NCI-H82 treated with DMSO at 0.1 percent for 48 hours (cell line): ENCODE data around the gene DNAH3.
"Not testable (repeated sequence)": the region's sequence is repeated elsewhere in the genome, so short reads cannot be mapped to it uniquely, and the experiment has no call there.

Experiments
- DNase-seq: peaks from one replicate; lab custom pipeline; 2025; ENCODE audit not compliant: unreplicated experiment; lab: John Stamatoyannopoulos, UW

The DNAH3 gene

DNA sequence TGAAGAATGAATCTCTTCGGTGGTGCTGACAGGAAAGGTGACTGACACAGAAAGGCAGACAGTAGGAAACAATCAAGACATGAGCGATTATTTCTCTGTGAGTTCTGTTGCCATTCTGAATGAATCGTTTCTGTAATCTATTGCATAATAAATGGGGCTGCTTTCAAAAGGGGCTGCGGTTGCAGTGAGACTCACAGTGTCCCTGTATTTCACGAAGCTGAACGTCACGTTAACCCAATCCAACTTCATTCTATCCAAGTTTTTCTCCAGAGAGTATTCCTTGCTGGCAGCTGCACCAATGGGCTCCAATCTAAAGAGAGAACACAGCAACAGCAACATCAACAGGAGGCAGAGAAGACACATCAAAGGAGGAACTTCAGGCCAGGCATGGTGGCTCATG is 75.4 kb downstream of the DNAH3 start:
- no peak for DNase-seq

DNA sequence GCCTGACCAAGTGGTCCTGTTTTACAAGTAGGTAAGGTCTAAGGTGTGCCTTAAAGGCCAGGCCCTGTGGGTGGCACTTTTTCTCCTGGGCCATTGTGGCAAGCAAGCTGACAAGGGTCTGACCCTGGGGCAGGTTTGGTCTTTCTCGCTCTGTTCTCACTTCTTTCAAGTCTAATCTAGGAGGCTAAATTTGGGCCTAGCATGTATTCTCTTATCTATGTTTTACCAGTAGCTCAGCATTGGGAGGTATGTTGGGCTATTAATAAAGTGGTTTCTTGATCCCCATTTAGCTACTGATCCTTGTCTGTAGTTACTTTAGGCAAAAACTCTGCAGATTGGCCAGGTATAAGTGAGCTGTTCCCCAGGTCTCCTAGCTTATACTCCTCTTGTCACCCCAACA is 77.7 kb downstream of the DNAH3 start:
- DNase-seq = no peak

DNA sequence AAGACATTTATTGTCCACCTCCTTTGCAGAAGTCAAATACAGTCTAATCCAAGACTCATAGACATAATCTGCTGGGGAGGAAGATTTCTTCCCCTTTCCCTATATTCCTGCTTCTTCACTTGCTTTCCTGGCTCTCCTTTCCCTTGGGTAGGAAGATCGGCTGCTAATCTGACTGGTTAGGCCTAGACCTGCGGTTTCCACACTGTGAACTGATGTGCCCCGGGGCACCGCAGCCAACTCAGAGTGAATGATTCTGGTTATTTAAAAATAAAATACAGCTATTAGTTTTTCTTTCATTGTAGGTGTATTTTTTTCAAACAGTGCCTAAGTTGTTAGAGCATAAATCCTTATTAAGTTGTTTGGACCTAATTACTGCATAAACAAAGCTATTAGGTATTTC is 78.9 kb downstream of the DNAH3 start:
- no peak for DNase-seq

DNA sequence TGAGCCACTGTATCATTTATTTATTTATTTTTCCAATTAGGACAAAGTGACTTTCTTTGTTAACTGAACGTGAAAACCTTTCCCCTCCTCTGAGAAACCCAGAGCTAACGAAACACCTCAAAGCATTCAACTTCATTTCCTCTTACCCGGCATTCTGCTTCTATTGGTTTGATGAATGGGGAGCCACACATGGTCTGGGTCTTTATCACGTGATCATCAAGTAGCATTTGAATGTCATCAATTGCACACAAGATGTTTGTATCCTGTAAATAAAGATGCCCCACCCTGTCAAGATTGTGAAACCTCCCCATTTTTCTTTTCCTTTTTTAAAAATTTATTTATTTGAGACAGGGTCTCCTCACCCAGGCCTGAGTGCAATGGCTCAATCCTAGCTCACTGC is 80.1 kb downstream of the DNAH3 start:
- DNase-seq = no peak

DNA sequence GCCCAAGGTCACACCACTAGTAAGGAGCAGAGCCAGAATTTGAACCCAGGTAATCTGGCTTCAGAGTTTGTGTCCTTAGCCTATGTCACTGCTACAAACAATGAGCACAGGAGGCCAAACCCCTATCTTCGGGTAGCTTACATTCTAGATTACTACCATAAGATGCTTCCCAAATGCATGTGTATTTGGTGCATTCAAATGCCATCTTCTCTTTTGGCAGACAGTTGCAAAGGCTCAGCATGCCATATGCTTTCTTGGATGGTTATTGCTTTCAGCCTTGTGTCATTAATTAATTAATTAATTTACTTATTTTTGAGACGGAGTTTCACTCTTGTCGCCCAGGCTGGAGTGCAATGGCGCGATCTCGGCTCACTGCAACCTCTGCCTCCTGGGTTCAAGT is 80.7 kb downstream of the DNAH3 start:
- no peak for DNase-seq

DNA sequence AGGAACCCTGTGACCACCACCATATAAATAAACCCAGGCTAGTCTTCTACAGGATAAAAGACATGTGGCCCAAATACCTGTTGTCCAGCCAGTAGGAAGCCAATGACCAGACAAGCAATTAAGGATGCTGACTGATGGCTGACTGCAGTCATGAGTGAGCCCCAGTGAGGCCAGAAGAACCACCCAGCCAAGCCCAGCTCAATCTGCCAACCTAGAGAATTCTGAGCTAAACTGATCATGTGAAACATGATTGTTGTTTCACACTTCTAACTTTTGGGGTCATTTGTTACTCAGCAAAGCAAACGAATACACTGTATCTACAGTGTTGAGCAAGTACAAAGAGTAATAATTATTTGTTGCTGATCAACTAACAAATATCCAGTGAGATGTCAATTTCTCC is 86.4 kb downstream of the DNAH3 start:
- DNase-seq = no peak

DNA sequence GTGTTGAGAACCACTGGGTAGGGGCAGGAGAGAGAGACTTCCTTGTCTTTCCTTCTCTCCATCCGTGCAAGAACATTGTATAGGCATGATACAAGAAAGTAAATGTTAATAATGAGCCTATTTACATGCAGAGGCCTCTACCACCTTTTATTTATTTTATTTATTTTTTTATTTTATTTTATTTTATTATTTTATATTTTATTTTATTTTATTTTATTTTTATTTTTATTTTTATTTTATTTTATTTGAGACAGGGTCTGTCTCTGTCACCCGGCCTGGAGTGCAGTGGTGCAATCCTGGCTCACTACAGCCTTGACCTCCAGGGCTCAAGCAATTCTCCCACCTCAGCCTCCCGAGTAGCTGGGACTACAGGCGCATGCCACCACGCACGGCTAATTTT is 87.3 kb downstream of the DNAH3 start:
- DNase-seq = not testable (repeated sequence)

DNA sequence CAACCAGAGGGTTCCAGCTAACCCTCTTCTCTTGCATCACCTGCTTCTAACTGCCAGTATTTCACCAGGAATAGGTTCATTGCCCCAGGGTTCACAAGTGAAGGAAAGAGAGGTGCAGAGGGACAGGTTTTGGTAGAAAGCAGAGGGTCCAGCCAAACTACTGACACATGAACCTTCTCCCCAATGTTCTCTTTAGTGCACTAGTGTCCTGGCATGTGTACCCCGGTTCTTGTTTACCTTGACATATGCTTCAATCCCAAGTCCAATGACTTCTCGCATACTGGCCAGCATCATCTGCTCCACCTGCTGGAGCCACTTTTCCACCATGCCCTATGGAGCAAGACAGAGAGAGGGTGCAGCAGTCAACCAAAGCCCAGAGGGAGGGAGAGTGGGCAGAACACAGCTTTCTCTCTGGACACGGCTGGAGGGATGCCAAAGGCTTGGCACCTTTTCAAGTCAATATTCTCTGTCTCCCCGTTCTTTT is 90.6 kb downstream of the DNAH3 start:
- DNase-seq = no peak

DNA sequence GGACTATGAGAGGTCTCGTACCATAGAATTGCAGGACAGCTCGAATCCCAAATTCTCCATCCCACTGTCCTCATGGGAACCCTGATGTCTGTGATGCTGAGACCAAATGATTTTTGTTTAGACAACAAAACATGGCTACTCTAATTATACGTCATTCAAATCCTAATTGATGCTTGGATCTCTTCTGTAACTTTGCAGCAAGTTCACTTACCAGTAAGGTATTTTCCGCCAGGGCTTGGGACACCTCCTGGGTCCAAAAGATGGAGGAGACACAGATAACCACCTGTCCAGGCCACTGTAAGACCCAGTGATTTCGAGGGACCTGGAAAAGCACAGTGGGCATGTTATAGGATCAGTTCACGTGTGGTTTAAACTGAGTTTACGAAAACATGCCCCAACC is 92.8 kb downstream of the DNAH3 start:
- DNase-seq = no peak

DNA sequence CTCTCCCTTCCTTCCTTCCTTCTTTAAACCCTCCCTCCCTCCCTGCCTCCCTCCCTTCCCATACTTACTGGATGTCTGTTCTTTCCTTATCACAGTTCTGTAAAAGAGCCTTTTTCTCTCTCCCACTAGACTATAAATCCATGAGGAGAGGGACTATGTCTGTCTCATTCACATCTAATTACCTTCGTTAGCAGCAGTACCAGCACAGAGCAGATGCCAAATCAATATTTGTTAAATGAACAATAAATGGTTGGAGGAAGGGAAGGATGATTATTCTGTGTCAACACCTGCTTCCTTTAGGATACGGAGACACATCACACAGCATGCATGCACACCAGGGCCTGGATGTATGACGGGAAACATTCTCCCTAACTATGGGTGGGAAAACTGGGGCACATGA is 94.2 kb downstream of the DNAH3 start:
- no peak for DNase-seq

DNA sequence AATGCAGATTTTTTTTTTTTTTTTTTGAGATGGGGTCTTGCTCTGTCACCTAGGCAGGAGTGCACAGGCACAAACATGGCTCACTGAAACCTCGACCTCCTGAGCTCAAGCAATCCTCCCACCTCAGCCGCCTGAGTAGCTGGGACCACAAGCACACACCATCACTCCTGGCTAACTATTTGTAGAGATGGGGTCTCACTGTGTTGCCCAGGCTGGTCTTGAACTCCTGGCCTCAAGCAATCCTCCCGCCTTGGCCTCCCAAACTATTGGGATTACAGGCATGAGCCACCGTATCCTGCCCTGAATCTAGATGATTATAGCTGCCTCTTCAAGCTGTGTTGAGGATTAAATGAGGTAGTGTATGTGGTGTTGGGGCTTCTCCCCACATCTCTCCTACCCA is 94.9 kb downstream of the DNAH3 start:
- not testable (repeated sequence) for DNase-seq

DNA sequence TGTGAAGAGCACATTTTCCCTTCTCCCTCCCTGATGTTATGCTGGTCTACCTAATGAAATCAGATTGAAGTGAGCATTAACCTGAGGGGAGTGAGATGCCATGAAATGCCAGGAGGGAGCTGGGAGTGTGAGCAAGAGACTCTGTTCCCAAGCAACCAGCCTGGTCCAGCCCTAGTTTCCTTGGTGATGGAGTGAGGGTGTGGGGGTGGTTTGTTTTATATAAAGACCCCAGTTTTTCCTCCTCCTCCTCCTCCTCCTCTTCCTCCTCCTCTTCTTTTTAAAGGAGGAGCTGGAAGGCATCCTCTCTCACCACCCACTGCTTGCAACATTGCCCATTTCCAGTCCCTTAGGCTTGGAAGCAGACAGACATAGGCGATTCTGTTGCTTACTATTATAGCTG is 97.1 kb downstream of the DNAH3 start:
- DNase-seq = no peak

DNA sequence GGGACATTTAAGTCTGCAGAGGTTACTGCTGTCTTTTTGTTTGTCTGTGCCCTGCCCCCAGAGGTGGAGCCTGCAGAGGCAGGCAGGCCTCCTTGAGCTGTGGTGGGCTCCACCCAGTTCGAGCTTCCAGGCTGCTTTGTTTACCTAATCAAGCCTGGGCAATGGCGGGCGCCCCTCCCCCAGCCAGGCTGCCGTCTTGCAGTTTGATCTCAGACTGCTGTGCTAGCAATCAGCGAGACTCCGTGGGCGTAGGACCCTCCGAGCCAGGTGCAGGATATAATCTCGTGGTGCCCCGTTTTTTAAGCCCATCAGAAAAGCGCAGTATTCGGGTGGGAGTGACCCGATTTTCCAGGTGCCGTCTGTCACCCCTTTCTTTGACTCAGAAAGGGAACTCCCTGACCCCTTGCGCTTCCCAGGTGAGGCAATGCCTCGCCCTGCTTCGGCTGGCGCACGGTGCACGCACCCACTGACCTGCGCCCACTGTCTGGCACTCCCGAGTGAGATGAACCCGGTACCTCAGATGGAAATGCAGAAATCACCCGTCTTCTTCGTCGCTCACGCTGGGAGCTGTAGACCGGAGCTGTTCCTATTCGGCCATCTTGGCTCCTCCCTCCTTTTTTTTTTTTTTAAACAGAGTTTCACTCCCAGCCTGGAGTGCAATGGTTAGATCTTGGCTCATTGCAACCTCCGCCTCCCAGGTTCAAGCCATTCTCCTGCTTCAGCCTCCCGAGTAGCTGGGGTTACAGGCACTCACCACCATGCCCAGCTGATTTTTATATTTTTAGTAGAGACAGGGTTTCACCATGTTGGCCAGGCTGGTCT is 102.3 kb downstream of the DNAH3 start:
- not testable (repeated sequence) for DNase-seq

DNA sequence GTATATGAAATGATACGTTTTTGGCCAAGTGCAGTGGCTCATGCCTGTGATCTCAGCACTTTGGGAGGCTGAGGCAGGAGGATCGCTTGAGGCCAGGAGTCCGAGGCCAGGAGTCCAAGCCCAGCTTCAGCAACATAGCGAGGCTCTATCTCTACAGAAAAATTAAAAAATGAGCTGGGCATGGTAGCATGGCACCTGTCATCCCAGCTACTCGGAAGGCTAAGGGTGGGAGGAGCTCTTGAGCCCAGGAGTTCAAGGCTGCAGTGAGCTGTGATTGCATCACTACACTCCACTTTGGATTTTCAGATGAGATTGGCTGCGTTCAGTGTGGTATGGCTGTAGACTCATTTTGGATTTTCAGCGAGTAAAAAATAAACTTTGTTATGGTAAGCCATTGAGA is 112.4 kb downstream of the DNAH3 start:
- no peak for DNase-seq

DNA sequence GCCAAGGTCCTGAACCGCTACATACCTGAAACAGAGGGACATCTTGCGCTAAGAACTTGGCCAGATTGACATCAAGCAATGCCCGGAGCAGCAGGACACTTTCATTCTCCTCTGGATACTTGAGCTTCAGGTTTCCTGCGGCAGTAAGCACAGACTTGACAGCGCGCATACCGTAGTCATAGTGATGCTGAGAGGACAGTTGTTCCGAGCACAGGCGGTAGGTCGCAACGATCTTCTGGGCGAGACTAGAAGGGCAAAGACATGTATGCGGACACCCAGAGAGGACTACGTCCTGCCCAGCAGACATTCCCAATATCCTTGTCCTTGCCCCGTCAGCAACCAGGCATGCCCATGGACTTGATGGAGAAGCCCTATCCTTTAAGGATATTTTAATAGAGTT is 112.9 kb downstream of the DNAH3 start:
- DNase-seq = no peak

DNA sequence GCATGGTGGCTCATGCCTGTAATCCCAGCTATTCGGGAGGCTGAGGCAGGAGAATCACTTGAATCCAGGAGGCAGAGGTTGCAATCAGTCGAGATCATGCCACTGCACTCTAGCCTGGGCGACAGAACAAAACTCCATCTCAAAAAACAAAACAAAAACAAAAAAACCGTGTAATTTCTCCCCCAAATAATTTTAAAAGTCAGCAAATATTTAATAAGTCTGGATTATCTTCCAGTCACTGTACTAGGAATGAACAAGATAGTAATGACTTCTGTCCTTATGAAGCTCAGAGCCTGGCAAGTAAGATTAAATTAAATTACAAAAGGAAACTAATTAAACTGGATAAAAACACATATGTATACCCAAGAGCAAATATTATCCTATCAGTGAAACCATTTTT is 113.5 kb downstream of the DNAH3 start:
- DNase-seq = no peak

DNA sequence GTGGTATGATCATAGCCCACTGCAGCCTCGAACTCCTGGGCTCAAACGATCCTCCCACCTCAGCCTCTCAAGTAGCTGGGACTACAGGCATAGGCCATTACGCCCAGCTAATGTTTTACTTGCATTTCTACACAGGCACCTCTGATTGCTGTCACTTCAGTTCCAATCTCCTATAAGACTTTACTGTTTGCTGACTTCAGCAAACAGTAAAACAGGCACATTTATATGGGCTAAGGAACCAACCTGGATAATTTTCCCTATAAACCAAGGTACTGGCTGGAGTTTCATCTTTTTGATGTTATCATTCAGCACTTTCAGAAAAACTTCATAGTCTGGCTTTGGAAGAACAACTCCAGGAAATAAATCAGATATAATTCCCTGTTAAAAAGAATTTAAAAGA is 114.2 kb downstream of the DNAH3 start:
- no peak for DNase-seq

DNA sequence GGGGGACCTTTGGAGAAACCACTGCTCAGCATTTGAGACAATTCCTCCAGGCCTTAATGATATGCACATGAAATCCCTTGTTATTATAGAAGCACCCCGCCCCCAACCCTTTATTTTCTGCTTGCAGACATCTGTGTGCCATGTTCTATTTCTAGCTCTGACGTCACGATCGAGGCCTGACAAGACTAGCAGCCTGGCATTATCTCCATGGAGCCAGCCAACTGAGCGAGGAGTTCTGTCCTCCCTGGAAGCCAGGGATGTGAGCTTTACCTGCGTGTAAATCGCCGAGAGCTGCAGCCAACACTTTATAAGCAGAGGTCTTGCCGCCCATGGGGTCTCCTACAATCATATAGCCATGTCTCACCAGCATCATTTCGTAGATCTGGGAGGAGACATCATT is 116.9 kb downstream of the DNAH3 start:
- DNase-seq = no peak

DNA sequence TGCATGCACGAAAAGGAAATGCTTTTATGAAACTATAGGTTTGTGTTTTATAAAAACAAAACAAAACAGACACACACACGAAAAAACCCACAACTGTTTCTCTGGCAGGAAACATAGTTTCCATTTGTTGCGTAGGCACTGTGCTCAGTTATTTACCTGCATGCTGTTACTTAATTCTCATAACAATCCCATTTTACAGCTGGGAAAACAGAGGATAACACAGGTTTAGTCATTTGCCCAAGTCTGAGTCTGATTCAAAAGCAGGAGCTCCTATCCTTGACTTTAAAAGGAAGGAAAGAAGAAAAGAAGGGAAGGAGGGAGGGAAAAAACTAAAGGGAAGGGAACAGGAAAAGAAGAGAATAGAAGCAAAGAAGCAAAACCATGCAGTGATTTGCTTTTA is 117.4 kb downstream of the DNAH3 start:
- DNase-seq = no peak

DNA sequence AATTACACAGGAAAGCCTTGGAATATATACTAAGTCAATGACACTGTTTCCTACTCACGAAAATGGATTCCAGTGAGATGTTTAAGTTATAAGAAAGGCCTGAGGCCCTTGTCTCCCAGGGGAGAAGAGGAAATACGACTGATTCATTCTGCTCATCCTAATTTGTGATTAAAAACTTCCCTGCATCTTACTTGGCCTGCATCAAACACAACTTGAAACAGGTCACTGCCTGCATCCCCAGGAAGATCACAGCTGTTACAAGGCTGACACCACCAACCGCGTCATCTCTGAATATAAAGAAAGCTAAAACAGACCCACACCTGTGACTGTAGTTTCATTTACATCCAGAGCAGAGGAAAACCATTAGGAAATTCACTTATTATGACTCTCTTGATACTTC is 121.9 kb downstream of the DNAH3 start:
- DNase-seq = no peak

DNA sequence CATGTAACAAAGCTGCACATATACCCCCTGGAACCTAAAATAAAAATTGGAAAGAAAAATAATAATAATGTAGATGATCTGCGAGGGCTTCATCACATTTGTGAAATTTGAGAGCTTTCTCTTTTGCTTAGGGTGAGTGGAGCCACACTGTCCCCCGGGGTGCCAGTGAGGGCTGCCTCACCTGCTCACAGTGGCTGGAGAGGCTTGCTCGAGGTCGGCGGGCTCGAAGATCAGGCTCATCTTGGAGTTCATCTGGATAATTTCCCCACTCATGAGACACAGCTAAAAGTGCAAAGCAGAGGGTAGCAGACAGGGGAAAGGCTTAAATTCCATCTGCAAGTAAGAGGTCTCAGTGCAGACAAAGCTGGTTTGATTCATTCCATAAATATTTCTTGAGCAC is 123.8 kb downstream of the DNAH3 start:
- DNase-seq = no peak

DNA sequence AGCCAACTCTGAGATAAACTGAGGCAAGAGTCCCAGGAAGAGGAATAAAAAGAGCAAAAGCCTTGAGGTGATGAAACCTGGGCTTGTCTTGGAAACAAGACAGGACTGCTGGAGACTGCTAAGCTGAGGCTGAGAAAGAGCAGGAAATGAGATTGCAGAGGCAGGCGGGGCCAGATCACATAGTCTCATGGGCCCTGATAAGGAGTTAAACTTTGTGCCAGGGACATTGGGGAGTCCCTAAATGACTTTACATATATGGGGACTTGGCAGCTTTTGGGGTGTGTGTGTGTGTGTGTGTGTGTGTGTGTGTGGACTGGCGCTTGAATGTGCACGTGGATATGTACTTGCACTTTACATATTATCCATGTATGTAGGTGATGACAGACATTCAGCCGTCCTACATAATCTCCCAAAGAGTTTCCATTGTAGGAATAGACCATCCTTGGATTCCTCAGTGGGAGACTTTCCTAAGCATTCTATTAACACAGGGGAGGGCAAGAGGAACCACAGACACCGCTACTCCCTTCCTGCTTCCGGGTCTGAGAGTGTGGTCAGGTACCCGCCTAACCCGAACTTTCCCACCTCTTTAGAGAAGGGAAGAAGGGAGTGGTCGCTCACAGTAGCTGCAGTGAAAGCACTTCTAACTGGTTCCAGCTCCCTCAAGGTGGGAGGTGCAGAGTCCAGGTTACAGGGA is 127.0 kb downstream of the DNAH3 start:
- no peak for DNase-seq

DNA sequence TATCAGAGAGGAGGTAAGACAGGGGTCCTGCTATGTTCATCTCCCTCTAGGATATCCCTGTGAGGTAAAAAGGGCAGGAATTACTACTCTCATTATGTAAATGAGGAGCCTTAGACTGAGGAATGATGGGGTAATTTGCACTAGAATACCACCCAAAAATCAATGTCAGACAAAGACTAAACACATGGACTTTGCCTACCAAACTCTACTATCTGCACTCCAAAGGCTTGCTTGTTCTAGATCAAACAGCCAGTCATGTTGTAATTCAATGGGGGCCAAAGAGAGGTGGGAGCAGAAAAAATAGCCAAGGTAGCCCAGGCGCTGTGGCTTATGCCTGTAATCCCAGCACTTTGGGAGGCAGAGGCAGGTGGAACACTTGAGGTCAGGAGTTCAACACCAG is 129.3 kb downstream of the DNAH3 start:
- DNase-seq = no peak
